Left kidney (tissue), 2 donors: ENCODE measurements around the gene CACNA2D4. TPM values are rescaled to one million over a fixed set of nuclear protein-coding genes. Genes with fewer than 3 reads are reported as not detected.

Source experiments
- DNase-seq: peaks from one replicate; pipeline ENCODE4 v3.0.0-alpha.2; 2013
- polyA plus RNA-seq: library from polyadenylated mRNA; unstranded; fragments of 120-200 nt; gene quantifications from one replicate; pipeline ENCODE4 v1.2.1, GENCODE V29; 2013; ENCODE audit not compliant: insufficient read length

Gene CACNA2D4
- polyA plus RNA-seq, 1 donor = 1.9 TPM

DNA sequence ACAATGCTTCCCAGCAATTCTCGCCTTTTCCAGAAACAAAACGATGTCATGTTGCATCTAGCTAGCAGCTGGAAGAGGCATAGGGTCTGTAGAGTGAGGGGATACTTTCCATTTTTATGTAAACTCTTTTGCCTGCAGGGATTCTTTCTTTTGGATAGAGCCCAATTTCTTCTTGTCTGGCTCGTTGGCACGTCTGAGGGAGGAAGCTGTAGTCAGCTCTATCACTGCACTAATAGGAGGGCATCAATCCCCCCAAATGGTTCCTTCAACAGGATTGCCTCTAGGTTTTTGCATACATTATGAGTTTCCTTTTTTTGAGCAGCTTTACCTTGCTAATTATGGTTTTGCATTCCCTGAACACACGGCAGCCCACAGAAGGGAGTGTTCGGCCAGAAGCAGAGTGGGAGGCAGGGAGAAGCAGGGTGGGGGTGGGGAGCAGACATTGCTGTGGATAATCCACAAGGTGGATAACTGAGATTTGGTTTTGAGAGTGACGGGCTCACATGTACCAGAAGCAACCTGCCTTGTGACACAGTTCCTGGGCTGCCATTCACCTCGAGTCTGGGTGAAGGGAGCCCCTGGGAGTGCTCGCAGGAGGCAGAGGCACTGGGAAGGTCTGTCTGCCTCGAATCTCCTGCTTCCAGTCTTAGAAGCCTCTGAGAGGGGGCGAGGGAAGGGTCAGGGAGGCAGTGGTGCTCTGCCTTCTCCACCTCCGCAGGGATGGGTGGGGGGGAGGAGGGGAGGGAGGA lies 73.6 kb downstream of the CACNA2D4 start:
- DNase-seq = no peak

DNA sequence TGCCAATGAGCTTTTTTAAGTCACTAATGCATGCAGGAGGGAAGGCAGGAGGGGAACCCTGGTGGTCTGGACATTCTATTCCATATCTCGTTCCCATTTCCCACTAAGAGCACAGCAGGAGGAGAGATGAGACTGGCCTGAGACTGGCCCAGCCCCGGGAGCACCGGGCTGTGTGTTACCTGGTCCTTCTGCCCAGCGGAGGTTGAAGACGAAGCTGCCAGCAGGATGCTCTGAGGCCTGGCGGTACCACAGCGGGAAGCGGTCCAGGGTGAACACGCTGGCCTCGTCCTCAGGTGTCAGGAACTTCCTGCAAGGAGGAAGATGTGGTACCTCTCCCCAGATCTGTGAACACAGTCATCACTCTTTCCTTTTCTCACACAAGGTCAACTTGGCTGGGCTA lies 74.2 kb downstream of the CACNA2D4 start:
- DNase-seq = no peak

DNA sequence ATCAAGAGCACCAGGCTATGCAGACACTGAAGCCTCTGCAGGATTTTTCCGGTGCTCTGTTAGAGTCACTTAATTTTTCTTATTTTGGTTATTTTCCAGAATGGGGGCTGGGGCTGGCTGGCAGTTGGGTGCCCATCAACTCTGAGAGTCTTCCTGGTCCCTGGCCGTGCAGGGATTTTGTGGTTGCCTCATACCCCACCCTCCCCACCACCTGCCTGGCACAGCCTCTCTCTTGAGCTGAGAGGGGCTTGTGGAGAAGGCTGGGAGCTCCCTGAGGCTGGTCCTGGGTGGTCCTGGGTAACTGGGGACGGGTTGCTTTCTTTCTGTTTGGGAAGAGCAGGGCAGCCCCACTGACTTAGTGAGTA lies 74.8 kb downstream of the CACNA2D4 start:
- DNase-seq = no peak

DNA sequence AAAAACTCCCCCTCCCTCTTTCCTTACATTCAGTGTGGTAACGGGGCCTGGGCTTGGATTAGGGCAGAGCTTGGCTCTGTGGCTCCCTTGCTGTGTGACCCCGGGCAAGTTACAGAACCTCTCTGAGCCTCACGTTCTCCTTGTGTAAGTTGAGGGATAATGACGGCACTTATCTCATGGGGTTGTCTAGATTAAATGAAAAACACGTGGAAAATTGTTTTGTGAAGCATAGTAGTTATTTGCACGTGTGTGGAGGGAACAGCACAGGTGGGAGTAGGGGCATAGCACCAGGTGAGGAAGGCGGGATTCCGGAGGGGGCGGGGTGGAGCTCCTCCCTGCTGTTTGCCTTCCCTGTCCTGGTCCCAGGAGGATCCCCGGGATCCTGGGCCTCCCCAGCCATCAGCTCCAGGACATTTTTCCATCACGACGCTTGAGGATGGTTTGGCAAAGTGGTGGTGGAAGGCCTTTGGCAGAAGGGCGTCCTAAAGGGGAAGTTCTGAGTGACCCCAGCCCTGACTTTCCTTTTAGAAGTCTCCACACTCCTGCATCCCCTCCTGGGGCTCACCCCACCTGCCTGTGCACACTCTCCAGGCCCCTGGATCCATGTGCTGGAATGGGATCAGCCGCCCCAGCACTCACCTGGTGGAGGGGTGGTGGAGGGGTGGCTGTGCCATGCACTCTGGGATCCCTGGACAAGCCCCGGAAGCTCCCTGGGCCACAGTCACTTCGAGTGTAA lies 75.4 kb downstream of the CACNA2D4 start:
- DNase-seq = no peak

DNA sequence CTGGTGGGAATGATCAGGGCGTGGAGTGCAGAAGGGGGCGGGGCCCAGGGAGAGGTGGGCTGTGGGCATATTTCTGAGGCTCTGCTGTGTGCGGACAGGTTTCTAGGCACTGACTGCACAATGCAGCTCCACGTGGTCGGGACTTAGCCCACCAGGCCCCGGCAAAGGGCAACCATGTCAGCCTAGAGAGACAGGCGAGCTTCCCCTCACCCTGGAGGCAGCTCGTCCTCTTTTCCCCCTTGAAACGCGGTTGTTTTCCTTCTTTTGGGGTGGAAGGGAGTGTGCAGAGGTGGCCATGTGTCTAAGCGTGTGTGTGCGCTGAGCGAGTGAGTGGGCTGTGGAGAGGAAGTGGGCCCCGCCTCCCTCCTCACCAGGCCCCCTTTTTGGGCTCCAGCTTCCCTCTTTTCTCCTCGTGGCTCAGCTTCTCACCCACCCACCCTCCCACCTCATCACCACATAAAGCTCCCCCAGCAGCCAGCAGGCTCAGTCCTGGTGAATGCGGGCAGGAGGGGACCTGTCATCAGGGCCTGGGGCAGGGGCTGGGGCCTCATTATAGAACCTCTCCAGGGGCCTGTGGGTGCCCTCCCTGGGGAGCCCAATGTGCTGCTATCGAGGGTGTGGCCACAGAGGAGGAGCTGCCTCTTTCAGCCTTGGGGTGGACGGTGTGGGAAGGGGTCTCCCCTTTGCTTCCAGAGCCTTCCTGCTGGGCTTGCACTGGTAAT lies 76.1 kb downstream of the CACNA2D4 start:
- no peak for DNase-seq

DNA sequence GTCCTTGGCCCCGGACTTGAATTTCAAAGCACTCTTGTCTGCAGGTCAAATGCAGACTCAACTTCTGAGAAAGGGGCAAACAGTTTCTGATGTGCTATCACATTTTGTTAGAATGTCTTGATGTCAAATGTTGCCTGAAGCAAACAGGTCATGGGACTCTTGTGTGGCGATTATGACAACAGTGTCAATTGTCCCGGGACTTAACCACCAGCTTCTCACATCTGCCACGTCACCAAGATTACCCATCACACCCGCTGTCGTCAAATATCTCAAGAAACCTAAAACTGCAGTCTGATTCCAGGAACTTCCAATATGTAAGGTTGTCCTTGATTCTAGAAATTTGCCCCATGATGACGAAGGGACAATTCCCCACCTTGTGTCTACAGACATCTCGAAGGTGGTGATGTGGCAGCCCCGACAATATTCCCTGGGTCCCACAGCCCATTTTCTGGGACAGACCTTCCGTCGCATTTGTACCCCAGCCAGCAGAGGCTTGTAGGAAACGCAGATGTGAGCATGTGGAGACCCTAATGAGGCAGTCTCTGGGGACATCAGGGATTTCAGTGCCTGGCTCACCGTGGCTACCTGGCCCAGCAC lies 76.8 kb downstream of the CACNA2D4 start:
- no peak for DNase-seq

DNA sequence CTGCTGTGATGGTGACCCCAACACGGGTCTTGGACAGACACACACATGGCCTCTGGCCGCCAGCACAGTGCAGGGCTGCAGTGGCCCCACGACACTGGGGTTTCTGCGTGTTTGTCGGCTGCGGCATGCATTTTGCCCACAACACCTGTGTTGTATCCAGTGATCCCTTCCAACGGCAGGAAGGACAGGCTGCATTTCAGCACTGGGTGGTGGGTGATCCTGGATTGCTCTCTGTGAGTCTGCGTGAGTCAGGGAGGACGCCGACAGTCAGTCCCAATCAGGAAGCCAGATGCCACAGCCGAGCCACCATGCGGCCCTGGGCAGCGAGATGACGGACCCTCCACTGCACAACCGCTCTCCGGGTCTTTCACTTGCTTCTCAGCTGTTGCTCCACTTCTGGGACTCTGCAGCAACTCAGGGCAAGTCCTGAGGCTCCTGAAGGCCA lies 77.4 kb downstream of the CACNA2D4 start:
- DNase-seq = no peak

DNA sequence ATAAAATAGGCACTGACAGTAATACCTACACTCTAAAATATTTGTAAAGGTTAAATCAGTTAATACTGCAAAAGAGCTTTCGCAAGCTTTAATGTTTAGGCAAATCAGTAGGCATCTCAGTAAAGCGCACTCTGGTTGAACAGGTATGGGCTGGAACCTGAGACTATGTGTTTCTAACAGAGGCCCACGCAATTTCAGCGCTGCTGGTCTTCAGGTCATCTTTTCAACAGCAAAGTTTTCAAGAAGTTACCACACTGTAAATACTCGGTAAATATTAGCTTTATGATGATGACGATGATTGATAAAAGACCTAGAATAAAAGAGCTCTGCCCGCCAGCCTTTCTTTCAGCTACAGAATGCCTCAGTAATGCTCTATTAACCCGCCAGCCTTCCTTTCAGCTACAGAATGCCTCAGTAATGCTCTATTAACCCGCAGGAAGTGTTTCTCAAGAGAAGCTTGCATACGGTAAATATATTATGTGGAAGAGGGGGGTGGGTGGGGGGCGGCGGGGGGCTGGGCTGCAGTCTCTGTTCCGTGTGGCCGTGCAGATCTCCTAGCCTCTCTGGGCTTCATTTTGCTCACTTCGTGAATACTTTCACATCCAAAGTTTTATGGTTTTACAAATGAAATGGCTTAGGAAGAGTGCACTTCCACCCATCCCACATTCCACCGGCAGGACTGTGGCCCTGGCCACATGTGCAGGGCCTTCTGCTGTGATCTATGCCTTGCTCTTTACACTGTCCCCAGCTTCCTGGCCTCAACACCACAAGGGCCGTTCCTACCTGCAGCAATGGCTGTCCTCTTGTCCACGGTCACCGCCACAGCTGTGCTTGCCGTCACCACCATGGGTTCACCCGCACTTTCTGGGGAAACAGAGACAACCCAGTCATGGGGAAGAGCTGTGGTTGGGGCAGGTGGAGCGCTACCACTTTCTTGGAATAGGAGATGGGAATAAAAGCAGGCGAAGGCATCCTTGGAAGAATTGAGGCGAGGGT lies 78.2 kb downstream of the CACNA2D4 start:
- DNase-seq = peak; percentile 68

DNA sequence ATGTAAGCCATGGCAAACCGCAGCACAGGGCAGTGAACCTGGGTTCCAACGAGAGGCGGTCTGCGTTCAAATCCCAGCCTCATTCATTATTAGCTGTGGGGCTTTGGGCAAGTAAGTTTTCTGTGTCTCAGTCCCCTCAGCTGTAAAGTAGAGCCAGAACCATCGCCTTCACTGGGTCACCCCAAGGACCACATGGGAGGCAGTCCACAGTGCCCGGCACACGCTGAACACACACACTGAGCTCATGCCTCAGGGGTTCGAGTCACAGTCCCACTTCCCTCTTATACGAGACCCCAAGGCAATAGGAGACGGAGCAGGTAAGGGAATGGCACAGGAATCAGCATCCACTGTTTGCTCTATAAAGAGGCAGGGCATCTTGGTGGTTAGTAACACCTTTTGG lies 79.0 kb downstream of the CACNA2D4 start:
- no peak for DNase-seq

DNA sequence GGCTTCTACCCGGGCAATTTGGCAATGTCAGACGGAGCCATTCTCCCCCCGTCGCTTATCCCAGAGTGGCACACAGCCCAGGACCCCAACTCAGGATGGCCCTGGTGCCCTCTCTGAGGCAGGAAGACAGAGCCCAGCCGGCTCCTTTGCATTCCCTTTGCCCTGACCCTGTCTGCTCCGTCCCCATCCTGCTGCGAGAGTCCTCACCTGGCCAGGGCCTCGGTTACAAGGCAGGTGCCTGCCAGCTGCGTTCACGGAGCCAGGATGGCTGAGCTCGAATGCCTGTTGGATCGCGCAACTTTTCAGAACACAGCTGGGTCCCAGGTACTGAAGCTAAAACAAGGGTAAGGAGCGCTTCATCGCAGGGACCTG lies 79.5 kb downstream of the CACNA2D4 start:
- DNase-seq = no peak

DNA sequence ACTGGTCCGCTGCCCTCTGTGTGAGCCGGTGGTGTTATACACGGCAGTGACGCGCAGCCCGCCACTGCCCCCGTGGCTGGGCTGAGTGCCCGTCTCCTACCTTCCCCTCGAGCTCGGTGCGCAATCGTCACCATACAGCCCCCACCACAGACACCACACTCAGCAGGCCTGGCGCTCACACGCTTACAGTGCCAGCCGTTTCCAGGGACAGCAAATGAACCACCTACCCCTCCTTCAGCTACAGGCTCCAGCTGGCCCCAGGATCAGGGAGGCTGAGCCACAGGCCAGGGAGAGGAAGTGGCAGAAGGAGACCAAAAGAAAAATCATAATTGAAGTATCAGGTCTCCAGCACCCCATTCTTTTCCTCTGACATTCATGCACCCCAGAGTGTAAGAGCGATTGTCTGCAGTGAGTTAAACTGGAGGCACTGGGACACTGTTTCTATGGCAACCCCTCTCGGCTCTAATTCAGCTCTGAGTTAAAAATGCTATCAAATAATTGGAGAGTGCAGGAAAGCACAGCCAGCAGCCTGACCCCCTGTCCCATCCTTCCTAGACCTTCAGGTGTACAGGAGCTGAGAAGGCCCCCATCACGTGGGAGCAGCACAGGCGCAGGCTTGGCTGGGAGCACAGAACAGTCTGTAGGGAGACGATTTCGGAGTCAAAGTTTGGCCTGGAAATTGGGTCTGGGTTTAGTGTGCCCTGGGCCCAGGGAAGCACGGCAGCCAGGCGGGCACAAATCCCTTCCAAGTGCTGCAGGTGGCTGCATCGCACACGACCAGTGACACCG lies 80.1 kb downstream of the CACNA2D4 start:
- DNase-seq = no peak

DNA sequence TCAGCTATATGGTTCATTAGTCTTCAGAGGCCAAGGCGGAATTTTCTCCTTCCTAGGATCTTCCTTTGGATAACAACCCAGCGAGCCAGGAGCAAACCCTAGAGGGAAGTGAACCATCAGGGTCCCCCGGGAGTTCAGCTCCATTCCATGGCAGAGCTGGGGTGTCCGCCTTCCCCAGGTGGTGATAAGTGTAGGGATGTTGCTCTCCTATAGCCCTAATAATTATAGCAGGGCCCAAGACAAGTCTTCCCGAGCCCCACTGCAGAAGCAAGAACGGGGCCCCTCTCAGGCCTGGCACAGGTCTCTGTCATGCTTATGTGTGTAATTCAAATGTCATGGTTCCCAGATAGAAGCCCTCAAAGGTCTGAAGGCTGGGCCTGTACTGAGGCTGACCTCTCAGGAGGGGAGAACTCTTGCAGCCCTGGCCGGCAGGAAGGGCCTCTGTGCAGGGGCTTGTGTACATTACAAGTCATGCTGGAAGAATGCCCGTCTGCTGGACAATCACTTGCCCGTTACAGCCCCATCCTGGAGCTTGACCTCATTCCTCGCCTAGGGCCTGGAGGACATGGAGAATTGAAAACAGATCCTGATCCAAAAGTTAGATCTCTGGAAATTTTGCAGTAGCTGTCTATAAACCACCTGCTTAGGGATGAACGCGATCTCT lies 80.8 kb downstream of the CACNA2D4 start:
- DNase-seq = no peak

DNA sequence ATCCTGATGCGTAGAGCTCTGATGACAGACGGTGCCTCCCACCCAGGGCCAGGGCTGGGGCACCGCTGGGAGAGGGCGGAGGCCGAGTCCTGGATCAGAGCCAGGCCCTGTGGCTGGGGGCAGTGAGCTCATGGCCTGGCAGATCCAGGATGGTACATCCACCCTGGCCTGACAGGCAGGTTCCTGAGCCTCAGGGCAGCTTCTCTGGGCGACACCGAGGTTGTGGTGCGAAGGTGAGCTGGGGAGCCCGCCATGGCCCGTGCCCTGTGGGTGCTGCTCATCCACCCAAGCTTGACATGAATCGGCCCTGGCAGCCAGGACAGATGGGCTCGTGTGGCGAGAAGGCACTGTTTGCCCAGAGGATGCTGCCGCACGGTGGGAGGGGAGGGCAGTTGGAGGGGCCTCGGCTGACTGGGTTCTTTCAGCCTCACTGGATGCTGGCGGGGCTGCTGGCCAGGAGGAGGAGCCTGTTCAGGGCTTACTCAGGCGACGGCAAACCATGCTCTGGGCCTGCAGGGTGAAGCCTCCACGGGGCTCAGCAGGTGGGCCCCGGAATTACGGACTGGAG lies 81.5 kb downstream of the CACNA2D4 start:
- no peak for DNase-seq

DNA sequence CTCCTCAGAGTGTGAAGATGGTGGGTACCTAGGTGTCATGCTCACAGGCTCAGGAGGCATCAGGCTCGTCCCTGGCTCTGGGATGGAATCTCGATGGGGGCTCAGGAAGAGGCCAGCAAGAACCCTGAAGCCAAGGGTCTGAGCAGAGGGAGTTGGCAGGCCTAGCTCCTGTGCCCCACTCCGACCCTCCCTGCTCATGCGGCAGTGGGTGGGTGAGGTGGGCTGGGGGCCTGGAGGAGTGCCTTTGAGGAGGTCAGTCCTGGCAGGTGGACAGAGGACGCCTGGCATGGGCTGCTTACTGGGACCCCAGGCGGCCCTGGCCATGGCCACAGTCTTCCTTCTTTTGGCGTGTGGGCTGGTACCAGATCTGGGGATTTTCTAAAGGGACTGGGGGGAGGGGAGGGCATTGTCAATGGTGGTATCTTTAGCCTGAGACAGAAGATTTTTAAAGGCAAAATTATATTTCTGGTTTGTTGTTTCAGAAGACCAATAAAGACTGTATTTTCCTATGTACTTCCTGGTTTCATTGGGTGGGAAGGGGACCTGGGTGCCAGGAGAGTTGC lies 82.1 kb downstream of the CACNA2D4 start:
- no peak for DNase-seq

DNA sequence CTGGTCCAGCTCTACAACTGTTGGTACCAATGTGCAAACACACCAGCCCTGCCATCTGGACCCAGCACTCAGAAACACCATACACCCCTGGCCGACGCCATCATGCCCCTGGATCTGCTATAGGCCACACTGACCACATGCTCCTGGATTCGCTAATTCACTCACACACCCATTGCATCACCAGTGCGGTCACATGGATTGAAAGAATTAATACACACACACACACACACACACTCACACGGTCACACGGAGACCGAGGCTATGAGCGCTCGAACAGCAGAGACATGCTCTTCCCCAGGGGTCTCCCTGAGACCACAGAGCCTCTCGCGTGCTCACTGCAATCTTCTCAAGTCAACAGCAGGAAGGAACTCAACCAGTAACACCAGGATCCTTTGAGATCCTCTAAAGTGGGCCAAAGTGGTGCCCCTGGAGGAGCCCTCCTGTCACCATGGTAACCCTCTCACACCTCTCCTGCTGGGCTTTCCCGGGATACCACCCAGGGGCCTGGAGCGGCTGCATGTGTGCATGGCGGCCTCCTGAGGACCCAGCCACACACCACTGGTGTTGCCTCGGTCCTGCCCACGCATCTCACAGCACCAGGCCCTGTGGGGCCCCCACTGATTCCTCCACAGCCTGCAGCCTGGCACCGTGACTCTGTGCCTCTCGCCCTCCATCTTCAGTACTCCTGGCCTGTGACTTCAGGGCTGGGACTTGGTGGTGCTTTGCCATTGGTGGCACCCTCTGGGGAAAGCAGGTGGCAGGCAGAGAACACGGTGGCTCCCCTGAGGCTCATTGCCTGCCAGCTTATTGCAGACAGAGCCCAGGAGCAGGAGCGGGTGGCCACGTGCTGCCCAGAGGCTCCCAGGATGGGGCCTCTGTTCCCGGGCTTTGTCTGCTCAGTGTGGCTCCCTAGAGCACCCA lies 83.0 kb downstream of the CACNA2D4 start:
- DNase-seq = no peak

DNA sequence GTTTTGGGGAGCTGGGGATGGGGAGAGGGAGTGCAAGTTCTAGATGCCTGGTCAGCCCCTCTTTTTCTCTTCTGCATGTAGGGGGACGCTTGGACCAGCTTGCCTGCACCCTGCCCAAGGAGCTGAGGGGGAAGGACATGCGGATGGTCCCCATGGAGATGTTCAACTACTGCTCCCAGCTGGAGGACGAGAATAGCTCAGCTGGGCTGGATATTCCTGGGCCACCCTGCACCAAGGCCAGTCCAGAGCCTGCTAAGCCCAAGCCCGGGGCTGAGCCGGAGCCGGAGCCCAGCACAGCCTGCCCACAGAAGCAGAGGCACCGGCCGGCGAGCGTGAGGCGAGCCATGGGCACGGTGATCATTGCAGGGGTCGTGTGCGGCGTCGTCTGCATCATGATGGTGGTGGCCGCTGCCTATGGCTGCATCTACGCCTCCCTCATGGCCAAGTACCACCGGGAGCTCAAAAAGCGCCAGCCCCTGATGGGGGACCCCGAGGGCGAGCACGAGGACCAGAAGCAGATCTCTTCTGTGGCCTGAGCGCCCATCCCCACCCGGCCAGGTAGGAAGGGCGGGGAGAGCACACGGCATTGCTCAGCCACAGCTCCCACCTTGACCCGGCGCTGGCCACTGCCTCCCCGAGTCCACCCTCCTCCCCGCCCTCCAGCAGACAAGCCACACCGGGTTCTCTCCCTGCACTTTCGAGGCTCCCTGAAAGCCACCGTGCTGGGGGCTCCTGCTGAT lies 84.1 kb downstream of the CACNA2D4 start:
- no peak for DNase-seq

DNA sequence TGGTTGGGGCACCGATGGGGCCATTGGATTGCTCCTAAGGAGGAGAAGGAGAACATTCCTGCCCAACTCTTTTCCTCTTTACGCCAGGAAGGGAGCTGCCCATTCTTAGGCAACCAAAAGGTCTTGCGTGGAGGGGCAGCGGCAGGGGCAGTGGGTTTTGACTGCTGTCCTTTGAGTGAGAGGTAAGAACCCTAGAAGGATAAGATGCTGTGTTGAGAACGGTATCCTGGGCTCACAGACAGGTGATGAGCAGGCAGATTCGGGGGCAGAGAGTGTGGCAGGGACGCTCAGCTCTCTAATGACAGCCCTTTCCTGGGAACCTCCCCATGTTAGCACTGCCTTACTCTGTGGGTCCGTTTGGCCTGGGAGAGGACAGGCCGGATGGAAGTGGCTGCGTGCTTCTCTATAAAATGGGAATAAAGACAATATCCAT lies 84.8 kb downstream of the CACNA2D4 start:
- no peak for DNase-seq
